ENCODE results near the gene KLK15. TPM values are rescaled to one million over a fixed set of nuclear protein-coding genes. Genes with fewer than 3 reads are reported as not detected.

Gene KLK15
- total and polyA plus RNA-seq, 2 of the 8 experiments (the other 6 are each of a cell fraction or from before 2014, with no cell fraction given), result not detected

- no peak for TF ChIP-seq BACH1 (IDR thresholded peaks at IDR 0.05; ENCODE audit: low read length)
- no peak for TF ChIP-seq HDAC2 (IDR thresholded peaks at IDR 0.05; ENCODE audit: borderline replicate concordance in 1 of 2, low read depth in 2 of 2, low read length in 2 of 2)
These were observed 11.8 kb downstream of the KLK15 start (continued) for GRCh38 chr19:50821622-50822021.

All from H1 (cell line).